Measurements from ENCODE around the gene RASGRF1.

Gene RASGRF1

DNA sequence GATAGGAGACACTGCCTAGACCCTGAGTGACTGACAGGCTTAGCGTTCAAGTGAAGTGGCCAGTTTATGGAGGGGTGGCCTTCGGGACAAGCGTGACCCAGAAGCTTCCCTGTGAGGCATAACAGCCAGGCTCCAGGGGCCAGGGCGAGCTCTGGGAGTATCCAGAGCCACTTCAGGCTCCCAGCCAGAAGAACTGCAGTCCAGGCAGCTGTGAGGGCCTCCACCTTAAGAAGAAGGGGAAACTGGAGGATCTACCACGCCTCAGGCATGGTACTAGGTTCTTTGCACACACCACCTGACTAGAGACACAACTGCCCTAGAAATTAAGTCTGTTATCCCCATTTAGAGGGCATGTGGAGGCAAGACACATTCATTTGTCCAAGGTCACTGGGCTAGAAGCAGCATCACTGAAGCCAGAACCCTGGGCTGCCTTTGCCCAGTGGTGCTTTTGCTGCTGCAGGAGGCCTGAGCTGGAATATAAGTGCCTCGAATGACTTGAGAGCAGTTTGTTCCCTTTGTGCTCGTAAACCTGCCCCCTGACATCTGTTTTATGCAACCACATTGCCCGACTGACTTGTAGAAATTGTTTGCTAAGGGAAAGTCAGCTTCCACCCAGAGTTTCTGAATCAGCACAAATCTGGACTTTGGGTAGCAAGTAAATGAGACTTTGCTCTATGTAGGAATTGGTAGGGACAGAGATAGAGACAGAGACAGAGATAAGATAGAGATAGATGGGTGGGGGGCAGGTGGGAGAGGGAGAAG is 23.3 kb downstream of the RASGRF1 start:
- no peak for DNase-seq

DNA sequence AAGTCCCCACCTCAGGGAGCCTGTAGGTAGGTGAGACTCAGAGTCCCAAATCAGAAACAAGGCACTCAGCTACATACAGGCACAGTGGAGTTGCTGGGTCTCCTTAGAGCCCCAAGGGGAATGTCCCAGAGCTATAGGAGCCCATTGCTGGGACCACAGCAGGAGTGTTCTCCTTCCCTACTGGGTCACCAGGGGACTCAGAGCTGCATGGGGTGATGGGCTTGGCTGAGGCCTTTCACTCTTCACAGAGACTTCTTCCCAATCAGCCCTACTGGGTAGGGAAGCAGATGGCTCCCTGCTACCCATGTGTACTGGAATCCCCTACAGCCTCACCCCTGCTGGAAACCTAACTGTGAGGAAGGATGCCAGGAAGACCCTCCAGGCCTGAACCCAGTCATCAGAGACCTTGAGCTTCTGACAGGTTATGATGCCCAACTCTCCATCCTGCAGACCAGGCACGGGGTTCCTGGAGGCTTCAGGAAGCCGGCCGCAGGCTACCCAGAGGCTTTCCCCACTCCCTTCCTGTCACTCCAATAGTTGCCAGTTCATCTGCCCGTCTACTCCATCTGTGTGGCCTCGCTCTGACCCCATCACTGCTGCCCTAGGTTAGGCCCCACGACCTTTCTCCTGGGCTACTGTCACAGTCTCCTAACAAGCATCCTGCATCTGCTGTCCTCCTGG is 24.0 kb downstream of the RASGRF1 start:
- no peak for DNase-seq

DNA sequence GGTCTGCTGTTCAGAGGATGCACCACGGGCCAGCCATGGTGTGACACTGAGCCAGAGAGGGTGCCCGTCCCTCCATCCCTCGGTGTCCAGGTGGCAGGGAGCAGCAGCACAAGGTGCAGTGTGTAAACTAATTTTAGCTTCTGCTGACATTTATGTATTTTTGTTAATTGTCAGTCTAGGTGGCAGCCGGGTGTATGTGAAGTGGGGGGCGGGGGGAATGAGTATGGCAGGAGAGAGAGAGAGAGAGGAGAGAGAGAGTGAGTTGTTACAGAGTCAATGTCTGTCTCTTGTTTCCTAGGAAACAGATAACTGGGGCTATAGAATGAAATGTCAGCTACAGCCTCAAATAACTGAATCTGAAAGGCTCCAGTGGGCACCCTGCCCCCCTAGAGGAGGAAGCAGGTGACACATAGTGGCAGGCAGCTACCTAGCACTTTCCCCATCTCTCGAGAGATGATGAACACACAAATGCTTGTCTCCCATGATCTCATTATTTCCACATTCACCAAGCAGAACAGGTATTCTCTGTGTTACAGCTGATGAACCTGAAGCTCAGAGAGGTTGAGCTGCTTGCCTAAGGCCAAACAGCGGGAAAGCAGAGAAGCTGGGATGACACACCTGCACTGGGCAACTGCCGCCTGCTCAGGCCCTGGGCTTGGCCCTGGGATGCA is 24.7 kb downstream of the RASGRF1 start:
- no peak for DNase-seq

DNA sequence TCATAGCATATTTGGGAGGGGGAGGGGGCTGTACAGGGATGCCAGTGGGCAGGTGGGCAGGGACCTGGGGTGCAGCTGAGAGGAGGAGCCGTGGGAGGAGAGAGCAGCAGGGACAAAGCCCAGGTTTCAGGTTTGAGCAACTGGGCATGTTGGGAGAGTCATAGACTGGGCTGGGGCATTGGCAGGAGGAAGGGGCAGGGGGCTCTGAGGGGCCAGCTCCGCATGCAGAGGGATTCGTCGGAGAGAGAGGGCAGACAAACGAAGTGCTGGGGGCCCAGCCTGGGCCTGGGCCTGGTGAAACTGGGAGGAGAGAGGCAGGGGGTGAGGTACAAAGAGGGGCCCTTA is 25.2 kb downstream of the RASGRF1 start:
- DNase-seq = no peak

DNA sequence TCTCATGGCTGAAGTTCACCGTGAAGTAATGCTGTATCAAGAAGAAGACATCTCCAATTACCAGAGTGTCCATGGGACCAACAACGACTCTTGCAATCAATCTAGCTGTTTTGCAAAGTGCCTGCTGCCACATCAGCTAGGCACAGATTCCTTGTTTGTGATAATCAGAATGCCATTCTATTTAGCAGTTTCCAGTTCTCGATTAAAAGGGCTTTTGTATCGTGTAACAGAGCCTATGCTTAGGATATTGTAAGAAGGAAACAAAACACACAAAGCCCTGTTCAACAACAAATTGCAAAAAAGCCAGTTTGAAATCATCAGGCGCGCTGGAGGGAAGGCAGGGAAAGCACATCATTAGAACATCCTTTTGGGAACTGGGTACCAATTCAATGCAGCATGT is 26.1 kb downstream of the RASGRF1 start:
- no peak for DNase-seq

DNA sequence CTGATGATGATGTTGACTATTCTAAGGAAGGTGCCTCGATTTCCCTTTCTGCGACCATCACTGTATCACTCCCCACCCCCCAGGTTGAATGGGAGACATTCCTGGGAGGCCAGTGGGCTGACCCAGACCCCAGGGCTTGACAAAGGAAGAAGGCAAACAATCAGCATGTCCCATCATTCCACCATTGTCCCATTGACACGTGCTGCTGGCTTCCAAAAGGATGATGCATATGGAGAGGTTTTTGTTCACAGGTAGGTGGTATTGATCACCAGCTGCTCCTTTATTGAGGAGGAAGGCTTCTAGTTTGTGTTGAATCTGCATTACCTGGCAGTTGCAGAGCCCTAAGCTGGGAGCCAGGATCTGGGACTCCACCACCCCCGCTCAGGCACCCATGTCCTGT is 30.4 kb downstream of the RASGRF1 start:
- DNase-seq = no peak

DNA sequence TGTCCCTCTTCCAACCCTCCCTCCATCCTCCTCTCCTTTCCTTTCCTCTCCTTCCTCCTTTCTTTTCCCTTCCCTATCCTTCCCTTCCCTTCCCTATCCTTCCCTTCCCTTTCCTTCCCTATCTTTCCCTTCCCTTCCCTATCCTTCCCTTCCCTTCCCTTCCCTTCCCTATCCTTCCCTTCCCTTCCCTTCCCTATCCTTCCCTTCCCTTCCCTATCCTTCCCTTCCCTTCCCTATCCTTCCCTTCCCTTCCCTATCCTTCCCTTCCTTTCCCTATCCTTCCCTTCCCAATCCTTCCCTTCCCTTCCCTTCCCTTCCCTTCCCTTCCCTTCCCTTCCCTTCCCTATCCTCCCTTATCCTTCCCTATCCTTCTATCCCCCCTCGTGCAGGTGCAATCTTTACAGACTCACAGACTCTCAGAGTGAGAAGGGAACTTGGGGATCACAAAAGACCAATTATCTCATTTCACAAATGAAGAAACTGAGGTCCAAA is 31.5 kb downstream of the RASGRF1 start:
- no peak for DNase-seq

DNA sequence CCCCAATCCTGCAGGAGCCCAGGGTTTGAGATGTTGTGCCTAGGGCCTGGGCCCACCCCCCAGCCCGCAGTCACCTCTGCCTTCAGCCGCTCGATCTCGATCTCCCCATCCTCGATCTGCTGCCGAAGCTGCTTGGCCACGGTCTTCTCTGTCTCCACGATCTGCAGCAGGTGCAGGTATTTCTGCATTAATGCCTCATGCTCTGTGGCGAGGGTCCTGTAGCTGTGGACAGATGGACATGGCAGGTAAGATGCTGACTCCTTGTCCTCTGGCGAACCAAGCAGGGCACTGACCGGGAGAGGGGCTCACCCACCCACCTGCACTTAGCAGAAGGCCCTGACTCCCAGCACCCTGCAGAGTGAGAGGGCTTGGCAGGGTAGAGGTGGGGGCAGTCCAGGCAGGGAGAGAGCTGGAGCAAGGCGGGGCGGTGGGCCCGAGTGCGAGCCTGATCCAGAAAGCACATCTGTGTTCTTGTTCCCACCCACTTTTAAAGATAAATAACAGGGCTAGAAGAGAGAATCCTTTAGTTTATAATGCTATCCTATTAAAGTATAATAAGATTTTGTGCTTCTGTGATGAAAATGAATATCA is 32.2 kb downstream of the RASGRF1 start:
- no peak for DNase-seq

DNA sequence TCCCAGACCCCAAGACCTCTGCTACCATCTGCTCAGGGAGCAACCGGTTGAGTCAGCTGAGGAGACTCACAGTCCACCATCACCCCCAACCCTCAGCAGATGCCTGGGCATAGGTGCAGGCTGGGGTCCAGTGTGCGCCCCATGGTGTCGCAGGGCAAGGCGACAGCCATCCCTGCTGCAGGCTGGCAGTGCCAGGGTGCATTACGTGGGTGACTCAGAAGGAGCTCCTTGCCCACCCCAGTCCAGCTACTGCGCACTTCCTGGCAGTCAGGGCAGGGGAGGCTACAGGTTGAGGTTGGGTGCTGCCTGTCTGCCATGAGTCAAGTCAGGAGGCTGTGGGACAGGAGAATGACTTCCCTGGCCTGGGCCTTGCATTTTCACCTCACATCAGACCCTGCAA is 33.5 kb downstream of the RASGRF1 start:
- no peak for DNase-seq

DNA sequence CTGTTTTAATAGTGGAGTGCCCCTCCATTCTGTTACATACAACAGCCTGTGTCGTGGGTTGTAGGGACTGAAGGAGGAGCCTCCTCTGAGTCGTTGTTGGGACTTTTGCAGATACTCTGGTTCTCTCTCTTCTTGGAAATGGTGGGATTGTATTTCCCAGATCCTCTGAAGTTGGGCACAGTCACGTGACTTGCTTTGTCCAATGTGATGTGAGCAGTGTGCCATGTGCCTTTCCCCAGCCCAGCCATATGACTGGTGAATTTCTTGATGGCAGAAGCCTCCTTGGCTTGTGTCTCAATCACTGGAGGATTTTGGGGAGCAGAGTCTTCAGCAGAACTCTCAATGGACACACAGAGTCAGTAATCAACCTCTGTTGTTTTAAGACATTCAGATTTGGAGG is 36.2 kb downstream of the RASGRF1 start:
- DNase-seq = no peak

DNA sequence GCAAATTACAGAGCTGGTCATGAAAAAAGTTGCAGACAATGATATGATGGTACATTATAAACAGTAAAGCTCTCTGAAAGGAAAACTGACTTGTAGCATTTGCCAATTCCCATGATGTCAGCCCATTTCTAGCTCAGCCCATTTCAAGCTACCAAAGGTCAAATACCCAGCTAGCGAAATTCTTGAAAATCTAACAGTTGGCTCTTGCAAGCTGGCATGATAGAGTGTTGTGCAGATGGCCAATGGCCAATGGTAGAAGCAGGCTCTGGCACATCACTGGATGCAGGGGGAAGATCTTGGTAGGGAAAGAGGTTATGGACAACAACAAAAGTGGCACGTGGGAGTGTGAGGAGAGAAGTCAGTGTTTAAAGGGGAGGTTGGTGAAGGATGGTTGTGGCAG is 36.7 kb downstream of the RASGRF1 start:
- DNase-seq = no peak

DNA sequence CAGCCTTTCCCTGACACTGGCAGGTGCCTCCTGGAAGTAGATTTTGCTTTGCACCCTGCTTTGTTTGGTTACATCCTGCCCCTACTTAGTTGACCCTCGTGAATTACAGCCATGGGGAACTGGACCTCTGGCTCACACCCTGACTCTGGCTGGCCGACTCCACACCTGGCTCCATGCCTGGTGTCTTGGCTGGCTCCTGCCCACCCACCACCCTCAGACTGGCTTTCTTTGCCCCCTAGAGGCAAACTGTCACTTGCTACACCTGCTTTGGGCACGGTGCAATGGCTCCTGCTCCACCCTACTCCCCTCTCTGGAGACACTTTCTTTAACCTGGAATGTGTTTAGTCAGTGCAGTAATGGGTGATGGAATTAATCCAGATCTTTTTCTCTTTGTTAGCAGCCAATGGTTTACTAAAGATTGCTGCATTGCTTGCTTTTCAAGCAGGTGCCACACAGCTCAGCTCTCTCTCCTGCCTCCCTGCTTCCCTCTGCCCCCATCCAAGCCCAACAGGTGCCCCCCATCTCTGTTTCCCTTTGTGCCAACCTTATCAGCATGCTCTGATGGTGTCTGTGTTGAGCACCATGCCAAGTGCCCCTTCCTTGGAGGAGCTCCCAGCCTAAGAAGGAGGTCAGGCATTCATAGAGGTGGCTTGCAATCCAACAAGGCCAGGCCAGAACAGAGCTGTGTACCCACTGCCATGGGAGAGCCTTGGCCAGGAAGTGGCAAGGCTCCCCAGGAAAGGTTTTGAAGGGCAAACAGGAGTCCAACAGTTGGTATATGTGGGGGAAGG is 38.4 kb downstream of the RASGRF1 start:
- no peak for DNase-seq

DNA sequence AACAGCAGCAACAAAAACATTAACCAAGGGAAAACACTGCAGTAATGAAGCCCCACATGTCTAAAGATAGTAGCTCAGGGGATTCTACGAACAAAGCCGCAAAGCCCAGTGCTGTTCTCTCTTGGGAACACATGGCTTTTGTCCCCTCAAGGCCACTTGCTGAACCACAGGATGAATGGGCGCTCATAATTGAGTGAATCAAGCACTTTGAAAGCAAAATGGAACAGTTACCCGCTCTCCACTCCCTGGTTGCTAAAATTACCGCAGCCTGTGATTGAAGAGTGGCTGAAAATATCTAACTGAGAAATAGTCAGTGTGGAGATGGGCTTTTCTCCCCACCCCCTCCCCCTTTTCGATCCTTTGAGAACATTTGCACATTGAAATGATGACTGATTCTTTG is 39.6 kb downstream of the RASGRF1 start:
- no peak for DNase-seq

DNA sequence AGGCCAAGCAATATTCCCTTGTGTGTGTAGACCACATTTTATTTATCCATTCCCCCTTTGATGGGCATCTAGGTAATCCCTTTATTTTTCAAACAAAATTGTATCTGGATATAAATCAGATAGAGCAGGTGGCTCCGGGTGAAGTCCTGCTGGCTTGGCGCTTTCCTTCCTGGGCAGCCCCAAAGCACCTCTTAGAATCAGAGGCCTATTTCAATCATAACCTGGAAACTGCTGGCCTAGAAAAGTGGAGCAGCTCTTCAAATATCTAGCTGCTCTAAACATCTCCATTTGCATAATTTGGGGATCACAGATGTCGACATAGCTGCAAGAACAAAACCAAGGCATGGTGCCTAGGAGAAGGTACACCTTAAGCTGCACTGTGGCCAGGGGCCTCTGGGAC is 40.2 kb downstream of the RASGRF1 start:
- DNase-seq = no peak

DNA sequence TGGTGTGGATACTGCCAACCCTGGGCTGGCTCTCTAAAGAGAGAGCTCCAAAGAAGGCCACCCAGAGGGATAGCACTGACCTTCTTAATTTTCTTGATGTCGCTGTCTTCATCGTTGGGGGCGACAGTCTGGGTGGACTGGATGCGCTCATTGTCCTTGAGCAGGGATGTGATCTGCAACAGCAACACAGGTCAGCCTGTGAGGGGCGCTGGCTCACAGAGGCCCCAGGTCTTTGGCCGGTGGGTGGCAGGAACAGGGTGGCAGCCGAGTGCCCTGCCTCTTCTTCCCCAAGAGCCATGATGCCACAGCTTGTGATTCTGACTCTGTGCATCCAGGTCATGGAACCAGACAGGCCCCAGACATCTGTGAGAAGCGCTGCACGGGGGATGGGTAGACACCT is 41.2 kb downstream of the RASGRF1 start:
- DNase-seq = no peak

DNA sequence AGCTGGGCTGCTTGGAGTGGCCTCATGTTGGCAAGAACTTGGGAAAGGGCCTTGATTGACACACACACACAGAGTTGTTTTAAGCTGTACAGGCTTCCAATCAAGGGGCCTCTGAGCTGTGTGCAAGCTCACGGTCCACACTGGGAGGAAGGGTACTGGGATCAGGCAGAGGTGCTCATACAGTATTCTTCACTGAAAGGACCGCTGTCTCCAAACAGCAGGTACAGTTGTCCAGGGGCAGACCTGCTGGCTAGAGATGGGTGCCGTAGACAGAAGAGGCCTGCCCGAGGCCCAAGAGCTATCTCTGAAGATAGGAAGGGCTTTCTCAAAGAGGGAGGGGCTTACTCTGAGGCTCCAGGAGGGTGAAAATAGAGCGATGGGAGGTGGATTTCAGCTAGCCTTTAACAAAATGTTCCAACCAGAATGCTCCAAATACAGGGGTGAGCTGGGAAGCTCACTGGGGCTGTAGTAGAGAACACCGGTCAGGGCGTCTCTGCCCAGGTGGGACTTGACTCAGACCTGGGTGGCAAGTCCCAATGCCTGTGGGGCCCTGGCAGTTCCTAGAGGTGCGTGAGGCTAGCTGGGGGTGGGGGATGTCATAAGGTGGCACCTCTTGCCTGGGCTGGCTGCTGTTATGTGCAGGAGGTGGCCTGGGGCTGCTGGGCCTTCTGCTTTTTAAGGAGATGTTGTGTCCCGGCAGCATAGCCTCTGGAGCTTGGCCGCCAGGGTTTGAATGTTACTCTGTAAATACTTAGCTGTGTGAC is 42.7 kb downstream of the RASGRF1 start:
- no peak for DNase-seq

DNA sequence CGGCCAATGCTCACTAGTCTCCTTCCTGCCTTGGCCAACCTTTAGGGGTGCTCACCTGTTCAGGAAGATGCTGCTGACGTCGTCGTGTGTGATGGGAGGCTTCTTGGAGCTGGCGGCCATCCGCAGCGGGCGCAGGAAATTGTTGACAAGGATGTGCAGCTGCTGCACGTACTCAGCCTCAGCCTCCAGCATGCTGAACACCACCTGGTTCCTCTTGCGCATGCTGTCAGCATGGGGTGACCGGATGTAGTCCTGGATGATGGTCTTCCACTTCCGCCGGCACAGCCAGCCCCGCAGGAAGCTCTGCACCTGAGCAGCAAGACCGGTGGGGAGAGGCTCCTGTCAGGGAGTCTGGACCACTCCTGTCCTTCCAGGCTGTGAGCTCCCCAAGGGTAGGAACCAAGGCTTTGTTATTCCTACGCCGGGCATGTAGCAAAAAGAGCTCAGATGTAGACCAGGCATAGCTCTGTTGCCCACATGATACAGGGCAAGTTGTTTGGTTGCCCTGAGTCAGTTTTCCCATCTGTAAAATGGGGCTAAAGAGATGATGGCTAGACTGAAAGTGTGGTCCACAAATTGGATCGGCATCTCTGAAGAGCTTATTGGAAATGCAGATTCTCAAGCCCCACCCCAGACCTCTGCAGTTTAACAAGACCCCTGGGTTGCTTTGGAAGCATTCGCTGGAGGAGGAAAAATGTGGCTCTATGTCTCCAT is 43.7 kb downstream of the RASGRF1 start:
- no peak for DNase-seq

DNA sequence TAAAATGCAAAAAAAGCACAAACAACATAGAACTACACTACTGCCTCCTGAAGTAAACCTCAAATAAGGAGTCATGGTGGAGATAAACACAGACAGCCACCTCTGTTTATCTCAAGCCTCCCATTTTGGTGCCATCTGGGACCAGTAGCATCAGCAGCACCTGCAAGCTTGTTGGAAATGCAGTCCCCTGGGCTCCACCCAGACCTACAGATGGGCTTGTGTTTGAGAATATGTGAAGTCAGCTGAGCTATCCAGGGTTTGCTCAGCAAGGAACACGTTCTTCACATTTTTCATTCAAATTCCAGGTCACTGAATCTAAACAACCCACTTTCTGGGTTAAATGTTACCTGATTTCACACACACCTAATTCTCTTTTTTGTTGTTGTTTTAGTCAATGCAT is 45.5 kb downstream of the RASGRF1 start:
- no peak for DNase-seq

DNA sequence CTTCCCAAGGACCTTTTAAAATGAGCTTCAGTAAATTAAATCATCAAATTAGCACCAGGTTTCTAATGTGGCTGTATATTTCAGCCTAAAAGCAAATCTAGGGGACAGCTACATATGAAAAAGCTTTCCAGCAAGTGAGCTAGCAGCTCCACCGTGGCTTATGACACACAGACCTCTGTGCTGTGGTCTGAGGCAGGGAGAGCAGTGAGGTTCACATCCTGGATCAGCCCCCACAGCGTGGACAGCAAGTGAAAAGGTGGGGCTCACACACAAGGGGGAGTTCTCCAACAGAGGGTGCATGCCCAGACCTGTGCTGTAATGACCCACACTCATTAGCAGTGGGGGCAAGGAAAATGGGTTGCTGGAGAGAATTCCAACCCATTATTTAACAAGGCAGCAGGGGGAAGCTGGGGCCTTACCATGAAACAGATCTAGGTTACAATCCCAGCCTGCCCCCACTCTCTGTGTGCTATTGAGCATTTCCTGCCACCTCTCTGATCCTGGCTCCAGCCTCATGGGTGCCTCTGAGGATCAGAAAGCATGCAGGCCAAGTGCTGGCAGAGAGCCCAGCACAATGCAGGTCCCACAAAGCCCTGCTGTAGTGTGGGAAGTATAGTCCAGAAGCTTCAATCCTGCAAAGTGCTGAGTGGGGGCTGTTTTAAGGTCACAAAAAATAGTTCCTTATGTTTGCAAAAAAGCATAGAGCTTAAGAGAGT is 48.2 kb downstream of the RASGRF1 start:
- DNase-seq = no peak

DNA sequence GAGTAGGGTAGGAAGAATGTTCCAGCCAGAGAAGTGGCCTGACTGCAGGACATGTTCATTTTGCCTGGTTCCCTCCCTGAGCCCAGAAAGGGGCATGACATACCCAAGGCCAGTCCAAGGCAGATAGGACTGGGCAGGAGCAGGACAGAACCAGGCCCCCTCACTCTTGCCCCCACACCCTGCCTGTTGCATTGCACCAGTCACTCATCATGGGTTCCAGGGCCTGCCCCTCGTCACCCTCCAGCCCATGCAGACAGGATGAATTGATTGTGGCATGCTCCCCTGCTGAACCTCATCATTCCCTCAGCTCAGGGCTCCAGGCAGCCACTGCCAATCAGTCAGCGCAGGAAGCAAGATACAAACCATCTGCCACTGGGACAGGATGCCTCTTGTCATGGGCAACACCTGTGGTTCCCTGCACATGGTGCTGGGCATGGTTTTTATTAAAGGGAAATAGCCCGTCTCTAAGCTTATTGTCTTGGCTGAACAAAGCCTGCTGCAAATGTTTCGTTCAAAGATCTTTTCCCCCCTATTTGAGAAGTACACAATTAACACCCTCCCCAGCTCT is 48.9 kb downstream of the RASGRF1 start:
- DNase-seq = no peak

Data from islet precursor cell (in vitro differentiated cells).